Jurkat, Clone E6-1 (cell line): ENCODE results near the gene C3orf49.

Experiments
- DNase-seq: peaks from one replicate; pipeline ENCODE4 v3.0.0-alpha.2; 2011; ENCODE audit warnings: low read depth, low spot score
- H3K4me3 ChIP-seq: 2 replicates; pipeline ENCODE4 v1.5.1; 2011; ENCODE audit warnings: mild to moderate bottlenecking, low read length, control low read depth, moderate library complexity

The C3orf49 gene

GRCh38 chr3:63847718-63848450, 28.8 kb downstream of the C3orf49 start:
- no peak overlapping the region for H3K4me3 ChIP-seq

DNA sequence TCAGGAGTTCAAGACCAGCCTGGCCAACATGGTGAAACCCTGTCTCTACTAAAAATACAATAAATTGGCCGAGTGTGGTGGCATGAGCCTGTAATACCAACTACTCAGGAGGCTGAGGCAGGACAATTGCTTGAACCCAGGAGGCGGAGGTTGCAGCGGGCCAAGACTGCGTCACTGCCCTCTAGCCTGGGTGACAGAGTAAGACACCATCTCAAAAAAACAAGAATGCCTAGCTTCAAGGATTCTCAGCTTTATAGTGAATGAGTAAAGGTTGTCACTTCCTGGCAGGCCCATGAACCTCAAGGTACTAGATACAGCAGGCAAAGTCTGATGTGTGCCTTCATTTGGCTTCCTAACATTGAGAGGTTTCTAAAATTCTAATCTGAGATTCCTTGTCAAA, 30.1 kb downstream of the C3orf49 start:
- no peak overlapping the region for H3K4me3 ChIP-seq
- no peak for DNase-seq

More at GRCh38 chr3:63847718-63848450, 28.8 kb downstream of the C3orf49 start:
- DNase-seq, result no peak

- DNase-seq, result no peak
- H3K4me3 ChIP-seq, result no peak overlapping the region
Measured at GRCh38 chr3:63851287-63851686, 32.2 kb downstream of the C3orf49 start.

DNA sequence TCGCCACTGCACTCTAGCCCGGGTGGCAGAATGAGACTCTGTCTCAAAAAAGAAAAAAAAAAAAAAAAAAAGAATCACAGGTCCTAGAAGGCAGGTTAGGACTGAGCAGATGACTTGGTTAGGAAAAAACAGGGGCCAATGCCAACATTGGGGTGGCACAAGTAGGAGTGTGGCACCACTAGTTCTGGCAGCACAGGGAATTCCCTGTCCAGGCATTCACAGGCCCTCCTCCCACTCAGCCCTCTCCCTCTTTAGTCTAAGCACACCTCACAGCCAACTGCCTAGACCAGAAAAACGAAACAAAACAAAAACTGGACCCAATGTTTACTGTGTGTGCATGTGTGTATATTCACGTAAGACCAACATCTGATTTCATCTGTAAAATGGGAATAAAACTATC, 34.0 kb downstream of the C3orf49 start:
- H3K4me3 ChIP-seq, result no peak overlapping the region
- no peak for DNase-seq

GRCh38 chr3:63855333-63855940, 36.3 kb downstream of the C3orf49 start:
- DNase-seq, result no peak
- no peak overlapping the region for H3K4me3 ChIP-seq

DNA sequence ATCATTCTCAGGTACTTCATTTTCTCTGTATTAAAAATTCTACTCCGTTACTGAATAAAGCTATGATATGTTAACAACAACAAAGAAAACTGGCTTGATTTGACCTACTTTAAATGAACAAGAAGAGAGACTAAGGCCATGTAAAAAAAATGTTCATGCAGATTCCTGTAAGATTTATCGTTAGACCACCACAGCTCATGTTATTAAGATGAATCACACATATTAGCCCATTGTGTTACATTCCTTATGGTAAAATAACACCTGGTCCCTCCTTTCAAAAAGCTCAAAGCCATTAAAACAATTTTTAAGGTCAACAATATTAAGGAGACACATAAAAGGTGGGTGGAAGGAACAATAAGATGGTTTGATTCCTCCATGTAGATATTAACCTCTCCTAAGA, 38.2 kb downstream of the C3orf49 start:
- H3K4me3 ChIP-seq, result no peak overlapping the region
- no peak for DNase-seq

DNA sequence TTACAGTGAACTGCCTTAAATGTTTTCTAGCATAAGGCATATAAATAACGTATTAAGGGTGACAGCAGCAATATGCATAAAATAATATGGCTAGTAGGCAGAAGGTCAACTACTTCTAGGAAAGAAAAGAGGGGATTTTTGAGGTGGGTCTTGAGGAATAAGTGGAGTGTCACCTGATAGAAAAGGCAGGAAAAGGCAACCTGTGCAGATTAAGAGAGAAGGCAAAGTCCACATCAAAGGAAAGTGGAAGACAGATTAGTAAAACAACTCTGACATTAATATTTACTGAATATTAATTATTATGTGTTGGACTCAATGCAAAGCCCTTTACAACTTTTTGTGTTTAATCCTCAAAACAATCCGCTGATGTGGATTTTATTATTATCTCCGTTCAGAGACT, 41.7 kb downstream of the C3orf49 start:
- no peak for DNase-seq
- H3K4me3 ChIP-seq, result no peak overlapping the region

DNA sequence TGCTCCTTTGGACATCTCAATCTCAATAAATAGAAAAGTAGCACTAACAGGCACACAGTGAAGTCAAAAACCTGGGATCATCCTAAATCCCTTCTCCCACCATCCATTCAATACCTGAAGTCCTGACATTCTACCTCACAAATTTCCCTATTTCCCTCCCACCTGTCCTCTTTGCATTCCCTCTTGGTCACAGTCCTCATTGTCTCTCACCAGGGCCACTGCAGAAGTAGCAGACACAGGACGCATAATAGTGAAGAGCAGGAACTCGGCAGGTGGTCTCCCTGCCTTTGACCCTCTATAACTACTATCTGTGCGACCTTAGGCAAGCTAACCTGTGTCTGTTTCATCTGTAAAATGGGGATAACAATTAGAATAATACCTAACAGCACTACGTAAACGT, 42.2 kb downstream of the C3orf49 start:
- DNase-seq, result no peak
- no peak overlapping the region for H3K4me3 ChIP-seq

- peak overlapping the region; percentile 83 for H3K4me3 ChIP-seq
- DNase-seq, result no peak
Measured at GRCh38 chr3:63862804-63863149, 43.7 kb downstream of the C3orf49 start.

DNA sequence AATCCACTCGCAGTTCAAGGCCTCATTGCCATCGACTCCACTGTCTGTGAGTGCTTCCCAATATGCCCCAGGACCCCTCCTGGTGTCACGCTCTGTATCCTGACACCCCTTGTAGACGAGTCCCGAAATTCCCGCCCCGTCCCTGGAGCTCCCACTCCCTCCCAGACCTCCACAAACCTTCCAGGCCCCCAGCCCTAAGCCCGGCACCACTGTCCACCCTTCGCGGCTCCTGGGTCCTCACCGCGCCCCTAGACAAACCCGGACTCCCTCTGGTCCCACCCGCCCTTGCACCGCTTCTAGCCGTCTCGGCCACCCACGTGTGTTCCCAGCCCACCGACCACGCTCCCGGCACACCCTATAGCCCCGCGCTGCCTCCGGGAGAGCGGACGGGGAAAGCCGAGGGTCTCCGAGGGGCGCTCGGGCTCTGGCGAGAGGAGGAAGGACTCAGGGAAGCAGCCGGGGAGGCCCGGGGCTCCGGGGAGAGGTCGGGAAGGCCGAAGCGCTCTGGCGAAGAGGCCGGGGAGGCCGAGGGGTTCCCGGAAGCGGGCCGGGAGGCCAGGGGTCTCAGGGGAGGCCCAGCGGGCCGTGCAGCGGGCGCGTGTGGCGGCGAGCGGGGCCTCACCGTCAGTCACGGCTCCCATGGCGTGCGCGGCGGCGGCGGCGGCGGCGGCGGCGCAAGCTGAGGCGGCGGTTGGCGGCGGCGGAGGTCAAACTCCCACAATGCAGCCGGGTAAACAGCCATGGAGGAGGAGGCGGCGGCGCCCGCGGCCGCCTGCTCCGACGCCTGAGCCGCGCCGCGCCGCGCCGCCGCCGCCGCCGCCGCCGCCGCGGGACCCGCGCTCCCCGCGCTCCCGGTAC, 44.3 kb downstream of the C3orf49 start, which contains the start of the genes ATXN7 and THOC7:
Gene ATXN7, plus strand, starts transcription at position 718 of the 858 bp plus-strand sequence. CDS start 48,732 bp downstream, outside the sequence.
Gene THOC7, minus strand, starts transcription at position 656 of the 858 bp plus-strand sequence. Its CDS starts 15 bp downstream, at position 641.
- no peak for DNase-seq
- peak within 1 kb of the TSS; percentile 83 for H3K4me3 ChIP-seq

DNA sequence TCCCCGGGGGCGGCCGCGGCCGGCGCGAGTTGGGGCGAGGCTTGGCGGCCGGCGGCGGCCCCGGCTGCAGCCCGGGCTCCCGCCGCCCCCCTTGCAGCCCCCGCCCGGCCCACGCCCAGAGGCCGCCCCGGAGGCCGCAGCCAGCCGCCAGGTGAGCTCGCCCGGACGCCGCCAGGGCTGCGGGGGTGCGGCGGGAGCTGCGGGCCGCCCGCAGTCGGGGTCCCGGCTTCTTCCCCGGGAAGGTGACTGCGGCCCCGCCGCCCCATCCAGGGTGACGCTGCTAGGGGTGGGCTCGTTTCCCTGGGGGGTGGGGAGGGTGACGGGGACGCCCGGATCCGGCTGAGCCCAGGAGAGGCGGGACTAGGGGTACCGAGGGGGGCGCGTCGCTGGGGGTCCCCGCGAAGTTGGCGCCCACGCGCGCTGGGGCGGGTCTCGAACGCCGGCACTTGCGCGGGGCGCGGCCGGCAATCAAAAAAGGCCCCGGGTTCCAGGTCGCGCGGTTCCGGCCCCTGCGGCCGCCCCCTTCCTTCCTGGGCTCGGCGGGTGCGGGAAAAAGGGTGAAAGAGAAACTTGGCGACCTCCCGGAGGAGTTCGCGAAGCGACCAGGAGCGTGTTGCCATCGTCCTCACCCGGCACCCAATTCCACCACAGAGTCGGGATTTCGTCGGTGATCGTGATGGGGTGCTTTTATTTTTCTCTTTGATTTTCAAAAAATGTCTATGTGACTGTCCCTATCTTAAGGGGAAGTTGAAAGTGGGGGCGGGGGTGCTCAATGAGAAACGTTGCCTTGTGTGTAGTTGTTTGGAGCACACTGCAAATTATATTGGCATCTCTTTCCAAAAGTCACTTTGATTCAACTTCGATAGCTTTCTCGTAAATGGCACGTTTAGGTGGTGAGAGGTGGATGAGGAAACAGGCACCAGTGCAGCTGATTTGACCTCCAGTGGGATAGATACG, 45.2 kb downstream of the C3orf49 start:
- DNase-seq, result no peak

GRCh38 chr3:63864965-63865327, 45.8 kb downstream of the C3orf49 start:
- H3K4me3 ChIP-seq, result peak overlapping the region; percentile 75
- no peak for DNase-seq

More for the DNA sequence above, 45.2 kb downstream of the C3orf49 start:
- H3K4me3 ChIP-seq, result peak overlapping the region; percentile 75

GRCh38 chr3:63867225-63867624, 48.1 kb downstream of the C3orf49 start:
- H3K4me3 ChIP-seq, result no peak overlapping the region
- DNase-seq, result no peak

DNA sequence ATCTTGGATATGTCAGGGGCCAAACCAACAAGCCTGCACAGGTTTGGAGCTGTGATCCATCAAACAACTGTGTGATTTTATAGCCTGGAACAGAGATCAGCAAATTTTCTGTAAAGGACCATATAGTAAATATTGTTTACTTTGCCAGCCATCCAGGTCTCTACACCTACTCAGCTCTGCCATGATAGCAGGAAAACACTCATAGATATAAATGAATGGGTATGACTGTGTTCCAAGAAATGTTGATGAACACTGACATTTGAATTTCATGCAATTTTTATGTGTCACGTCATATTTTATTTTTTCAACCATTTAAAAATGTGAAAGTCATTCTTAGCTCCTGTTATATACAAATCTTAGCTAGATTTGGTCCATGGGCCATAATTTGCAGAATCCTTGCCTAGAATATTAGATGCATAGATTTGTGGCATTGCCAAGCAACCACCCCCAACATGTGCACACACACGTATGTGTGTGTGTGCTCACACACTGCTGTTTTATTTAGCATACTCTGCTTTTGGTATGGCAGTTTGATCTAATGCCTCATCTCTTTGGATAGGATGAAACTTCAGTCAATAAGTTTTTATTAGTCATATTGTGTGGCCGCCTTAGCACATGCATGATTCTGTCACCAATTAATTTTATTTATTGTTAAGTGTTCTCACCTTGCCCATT, 51.0 kb downstream of the C3orf49 start:
- H3K4me3 ChIP-seq, result no peak overlapping the region
- no peak for DNase-seq

DNA sequence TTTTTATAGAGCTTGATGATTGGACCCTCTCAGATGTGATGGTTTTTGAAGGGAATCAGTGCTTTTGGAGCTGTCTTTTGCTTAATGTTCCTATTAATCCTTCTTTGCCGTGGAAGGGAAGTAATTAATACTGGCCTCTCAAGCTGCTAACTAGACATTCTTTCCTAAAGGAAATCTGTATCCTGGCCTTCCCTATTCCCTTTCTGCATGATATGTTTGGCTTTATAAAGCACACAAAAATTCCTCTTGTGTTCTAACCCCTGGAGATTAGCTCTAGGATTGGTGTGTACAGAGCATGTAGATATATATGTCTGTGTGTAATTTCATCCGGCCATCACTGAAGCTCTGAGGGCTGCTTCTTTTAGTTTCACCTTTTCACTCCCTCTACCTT, 51.5 kb downstream of the C3orf49 start:
- no peak for DNase-seq
- H3K4me3 ChIP-seq, result no peak overlapping the region

DNA sequence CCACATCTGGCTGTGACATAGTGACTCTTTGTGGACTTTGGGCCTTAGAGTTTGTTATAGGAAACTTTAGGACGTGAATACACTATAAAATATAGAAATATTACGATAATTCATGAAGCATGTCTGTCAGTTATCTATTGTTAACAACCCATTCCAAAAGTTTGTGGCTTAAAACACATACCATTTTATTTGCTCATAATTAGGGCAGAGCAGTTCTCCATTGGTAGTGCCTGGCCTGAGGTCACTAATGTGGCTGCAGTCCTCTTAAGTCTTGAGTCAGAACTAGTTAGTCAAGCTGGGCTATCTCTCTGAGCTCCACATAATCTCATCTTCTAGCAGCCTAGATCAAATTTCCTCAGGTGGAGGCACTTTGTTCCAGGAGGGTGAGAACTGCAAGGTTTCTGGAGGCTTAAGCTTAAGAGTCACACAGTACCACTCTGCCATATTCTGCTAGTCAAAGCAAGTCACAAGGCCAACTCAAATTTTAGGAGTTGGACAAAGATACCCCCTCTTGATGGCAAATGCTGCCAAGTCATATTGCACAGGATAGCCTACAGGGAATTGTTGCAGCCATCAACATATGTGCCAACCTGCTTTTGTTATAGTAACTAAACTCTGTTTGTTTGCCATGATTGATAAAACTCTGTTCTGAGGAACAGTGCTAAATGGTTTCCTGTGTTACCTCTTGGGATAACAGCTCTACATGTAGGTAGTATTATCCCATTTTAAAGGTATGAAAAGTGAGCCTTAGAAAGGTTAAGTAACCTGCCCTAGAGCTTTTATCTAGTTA, 53.2 kb downstream of the C3orf49 start:
- DNase-seq, result no peak
- no peak overlapping the region for H3K4me3 ChIP-seq

DNA sequence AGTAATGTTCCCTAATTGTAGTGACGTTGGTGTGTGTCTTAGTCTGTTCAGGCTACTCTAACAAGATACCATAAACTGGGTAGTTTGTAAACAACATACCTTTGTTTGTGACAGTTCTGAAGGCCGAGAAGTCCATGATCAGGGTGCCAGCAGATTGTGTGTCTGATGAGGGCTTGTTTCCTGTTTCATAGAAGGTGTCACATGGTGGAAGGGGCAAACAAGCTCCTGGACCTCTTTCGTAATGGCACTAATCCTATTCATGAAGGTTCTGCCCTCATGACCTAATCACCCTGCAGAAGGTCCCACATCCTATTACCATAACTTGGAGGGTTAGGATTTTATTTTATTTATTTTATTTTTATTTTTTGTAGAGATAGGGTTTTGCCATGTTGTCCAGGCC, 55.7 kb downstream of the C3orf49 start:
- no peak overlapping the region for H3K4me3 ChIP-seq
- no peak for DNase-seq

GRCh38 chr3:63875510-63875909, 56.4 kb downstream of the C3orf49 start:
- no peak overlapping the region for H3K4me3 ChIP-seq
- DNase-seq, result no peak
